HG02623 (cell line): ENCODE measurements around the gene RNF157.
"Not testable (repeated sequence)": the region's sequence is repeated elsewhere in the genome, so short reads cannot be mapped to it uniquely, and the experiment has no call there.

ENCODE experiments used
- ATAC-seq: cut with Tn5 transposase; IDR thresholded peaks from one replicate; pipeline ENCODE4 v1.9.1; 2021; ENCODE audit warnings: moderate library complexity; ENCODE audit not compliant: unreplicated experiment

RNF157 gene

DNA sequence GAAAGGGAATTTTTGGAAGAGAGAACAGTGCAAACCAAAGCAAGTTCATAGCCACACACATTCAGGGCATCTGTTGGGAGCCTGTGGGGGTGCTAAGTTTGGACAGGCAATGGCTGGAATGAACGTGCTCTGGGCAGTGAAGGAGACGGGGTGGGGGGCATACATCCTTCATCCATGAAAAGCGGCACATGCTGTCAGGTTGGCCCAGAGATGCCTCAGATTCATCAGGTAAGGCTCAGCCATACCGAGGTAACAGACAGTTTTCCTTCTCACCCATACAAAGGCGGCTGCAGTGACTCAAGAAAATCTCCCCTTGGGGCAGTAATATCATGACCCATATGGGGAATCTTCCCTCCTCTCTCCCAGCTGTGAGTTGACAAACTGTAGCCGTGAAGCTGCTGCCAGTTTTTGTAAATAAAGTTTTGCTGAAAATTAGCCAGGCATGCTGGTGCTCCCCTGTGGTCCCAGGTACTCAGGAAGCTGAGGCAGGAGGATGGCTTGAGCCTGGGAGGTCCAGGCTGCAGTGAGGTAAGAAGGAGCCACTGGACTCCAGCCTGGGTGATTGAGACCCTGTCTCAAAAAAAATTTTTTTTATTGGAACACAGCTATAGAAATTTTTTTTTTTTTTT, 15.6 kb upstream of the RNF157 start:
- ATAC-seq = no peak

DNA sequence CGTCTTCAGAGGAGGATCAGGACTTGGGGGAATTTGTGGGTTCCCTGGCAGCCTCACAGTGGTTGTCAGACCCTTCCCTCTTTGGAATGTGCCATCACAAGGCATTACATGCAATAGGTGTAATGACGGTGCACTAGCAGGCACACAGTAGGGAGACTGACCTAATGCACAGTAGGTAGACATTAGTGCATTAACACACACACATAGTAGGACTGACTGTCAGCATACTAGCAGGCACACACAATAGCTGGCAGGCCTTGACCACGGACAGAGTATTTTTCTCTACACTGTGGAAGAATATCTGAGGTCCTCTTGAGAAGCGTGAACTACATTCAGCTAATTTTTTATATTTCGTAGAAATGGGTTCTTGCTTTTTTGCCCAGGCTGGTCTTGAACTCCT, 14.0 kb upstream of the RNF157 start:
- ATAC-seq = no peak

DNA sequence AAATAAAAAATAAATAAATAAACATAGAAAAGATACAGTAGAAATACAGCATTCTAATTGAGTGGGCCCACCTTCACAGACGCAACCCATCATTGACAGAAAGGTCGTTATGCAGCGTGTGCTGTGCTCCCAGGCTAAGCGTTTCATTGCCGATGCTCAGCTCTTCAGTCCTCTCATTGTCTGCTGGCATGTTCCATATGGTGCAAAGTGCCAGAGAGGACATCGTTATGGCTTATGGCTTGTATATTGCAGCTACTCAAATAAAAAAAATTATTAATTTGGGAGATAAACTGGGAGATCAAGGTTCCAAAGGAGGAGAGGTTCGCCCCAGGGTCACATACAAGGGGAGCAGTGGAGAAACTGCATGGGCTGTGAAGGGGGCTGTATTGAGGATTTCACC, 13.5 kb upstream of the RNF157 start:
- ATAC-seq = no peak

DNA sequence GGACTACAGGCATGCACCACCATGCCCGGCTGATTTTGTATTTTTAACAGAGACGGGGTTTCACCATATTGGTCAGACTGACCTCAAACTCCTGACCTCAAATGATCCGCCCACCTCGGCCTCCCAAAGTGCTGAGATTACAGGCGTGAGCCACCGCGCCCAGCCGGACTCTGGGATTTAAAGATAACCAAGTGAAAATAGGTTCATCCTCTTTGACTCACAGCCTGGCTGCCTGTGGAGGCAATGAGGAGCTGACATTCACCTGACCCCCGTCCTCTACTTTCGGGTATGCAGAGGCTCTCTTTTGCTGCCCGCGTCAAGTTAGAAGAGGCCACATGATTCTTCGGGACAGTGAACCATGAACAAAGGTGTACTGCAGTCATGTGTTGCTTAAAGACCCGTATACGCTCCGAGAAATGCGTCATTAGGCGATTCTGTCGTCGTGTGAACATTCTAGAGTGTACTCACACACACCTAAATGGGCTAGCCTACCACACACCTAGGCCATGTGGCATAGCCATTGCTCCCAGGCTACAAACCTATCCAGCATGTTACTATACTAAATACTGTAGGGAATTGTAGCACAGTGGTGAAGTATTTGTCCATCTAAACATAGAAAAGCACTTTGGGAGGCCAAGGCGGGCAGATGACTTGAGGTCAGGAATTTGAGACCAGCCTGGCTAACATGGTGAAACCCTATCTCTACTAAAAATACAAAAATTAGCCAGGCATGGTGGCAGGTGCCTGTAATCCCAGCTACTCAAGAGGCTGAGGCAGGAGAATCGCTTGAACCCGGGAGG, 12.9 kb upstream of the RNF157 start:
- ATAC-seq = not testable (repeated sequence)

DNA sequence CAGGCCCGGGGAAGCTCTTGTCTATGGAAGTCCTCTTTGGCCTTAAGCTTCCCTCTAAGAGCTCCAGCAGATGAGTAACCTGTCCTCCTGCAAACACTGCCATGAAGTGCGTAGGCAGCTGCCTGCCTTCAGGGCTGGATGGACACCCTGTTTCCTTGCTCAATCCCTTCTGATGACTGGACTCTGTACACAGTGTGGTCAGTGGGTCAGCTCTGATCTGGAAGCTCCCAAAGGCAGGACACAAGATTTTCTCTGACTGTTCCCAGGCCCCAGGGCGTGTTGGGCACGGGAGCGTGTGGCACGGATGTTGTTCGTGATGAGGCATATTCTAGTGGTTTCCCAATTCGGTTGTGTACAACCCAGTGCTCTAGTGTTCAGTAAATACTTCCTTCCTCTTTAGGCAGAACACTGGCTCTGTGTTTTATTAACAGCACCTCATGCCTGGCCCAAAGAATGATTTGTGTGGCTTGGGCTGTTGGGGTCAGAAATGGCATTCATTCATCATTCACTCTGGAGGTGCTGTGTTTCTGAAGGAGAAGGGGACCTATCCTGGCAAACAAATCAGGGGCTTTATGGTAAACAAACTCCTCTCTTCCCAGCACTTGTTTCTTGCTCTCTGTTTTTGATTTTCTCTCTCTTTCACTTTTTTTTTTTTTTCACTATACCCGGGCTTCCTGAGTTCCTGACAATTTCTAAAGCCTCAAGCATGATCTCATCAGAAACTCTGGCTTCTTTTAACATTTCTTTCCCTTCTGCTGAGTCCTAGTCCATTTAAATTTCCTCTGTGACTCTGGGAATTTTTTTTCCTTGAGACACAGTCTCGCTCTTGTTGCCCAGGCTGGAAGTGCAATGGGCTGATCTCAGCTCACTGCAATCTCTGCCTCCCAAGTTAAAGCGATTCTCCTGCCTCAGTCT, 12.0 kb upstream of the RNF157 start:
- no peak for ATAC-seq

DNA sequence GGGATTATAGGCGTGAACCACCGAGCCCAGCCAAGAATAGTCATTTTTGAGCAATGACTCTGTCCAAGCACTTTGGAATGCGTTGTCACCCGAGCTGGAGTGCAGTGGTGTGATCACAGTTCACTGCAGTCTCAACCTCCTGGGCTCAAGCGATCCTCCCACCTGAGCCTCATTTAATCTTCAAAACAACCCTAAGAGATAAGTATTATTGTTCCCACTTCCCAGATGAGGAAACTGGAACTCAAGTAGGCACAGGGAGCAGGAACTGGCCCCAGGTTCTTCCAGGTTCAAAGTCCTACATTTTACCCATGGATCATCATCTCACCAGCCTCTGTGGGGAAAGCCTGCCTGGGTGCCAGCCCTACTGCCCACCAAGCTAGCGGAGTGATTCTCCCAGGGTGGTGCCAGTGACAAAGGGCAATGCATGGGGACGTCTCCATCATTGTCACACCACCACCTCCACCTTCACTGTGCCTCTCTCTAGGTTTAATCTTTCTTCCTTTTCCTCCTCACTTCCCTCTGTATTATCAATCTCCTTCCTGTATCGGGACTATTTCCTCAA, 11.3 kb upstream of the RNF157 start:
- no peak for ATAC-seq

DNA sequence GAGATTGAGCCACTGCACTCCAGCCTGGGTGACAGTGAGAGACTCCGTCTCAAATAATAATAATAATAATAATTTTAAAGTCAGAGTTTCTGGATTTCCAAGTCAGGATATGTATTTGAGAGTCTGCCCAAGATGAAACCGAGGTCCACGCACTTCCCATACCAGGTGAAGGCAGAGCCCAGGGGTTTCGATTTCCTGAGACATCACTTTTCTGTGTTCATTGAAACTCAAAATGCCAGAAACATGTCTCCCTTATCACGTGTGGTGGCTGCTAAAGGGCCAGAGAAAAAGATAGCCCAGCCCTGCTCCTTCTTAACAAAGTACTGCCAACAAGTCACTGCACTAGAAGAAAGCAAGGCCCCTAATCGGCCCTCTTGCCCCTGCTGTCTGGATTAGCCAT, 9.8 kb upstream of the RNF157 start:
- ATAC-seq = no peak

DNA sequence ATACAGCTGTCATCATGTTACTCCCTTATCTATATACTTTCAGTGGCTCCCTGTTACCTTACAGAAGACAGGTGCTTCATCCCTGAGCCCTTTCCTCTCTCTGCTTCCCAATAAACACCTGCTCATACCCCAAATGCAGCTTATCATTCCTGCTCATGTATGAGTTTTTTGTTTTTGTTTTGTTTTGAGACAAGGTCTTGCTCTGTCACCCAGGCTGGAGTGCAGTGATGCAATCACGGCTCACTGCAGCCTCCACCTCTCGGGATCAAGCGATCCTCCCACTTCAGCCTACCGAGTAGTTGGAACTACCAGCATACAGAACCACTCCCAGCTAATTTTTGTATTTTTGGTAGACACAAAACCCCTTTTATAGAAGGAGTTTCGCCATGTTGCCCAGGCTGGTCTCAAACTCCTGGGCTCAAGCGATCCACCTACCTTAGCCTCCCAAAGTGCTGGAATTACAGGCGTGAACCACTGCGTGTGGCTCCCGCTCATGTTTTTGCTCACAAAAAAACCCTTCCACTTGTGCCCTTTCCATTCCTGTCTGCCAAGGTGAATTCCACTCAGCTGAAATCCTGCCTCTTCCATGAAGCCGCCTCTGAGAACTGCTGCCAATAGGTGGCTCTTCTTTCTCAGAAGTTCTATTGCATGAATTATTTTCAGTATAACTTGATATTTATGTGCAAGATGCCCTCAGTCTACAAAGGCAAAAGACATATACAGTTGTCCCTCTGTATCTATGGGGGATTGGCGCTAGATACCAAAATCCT, 7.9 kb upstream of the RNF157 start:
- ATAC-seq = no peak

DNA sequence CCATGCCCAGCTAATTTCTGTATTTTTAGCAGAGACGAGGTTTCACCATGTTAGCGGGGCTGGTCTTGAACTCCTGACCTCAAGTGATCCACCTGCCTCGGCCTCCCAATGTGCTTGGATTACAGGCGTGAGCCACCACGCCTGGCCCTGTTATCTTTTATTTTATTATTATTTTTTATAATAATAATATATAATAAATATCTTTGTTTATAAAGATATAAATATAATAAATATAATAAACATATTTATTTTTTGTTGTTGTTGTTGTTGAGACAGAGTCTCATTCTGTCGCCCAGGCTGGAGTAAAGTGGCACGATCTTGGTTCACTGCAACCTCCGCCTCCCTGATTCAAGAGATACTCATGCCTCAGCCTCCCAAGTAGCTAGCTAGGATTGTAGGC, 7.0 kb upstream of the RNF157 start:
- no peak for ATAC-seq

DNA sequence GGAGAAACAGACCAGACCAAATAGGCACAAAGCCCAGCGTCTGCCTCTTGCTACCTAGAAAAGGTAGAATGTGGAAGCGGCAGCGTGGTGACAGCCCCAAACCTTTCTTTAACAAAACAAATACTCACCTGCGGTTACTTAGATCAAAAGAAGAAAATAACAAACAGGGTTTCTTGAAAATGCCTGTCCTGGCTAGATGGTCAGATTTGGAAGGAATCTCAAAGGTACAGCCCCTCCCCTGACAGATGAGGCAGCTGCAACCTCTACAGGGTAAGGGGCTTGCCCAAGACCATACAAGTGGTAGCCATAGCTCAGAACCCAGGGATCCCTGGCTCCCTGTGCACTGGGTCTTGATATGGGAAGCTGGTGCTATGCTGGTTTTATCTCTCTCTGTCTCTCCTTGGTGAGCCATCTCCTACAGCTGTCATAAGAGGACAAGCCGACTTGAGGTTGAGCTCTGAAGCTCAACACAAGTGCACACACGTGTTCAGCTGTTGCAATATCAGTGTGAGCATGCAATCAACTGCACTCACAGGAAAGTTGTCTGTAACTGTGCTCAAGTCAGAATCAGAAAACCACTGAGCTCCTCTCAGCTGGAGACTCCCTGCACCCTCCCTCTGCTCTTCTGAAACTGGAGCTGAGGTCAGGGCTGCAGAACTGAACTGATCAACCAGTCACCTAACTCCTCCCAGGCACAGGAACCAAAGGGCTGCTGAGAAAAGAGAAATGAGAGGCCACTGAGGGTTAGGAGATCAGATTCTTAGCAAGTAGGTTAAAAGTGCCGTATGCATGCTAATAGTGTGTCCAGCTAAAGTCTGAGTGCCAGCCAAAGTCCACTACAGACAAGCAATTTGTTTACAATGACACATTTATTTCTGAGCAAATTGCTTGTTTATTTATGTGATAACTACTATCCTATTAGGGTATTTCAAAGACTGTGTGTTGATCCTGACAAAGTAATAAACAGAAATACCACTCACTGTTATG, 6.1 kb upstream of the RNF157 start:
- ATAC-seq = peak; percentile 90

DNA sequence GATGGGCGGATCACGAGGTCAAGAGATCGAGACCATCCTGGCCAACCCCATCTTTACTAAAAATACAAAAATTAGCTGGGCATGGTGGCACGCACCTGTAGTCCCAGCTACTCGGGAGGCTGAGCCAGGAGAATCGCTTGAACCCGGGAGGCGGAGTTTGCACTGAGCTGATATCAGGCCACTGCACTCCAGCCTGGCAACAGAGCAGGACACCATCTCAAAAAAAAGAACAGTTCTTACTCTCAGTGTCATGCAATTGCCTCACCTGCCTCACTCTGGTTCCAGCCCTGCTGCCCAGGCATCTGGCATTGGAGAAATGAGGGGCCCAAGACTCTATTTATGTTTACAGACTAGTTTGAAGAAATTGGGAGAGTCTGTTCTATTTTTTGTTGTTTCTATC, 4.4 kb upstream of the RNF157 start:
- ATAC-seq = not testable (repeated sequence)

DNA sequence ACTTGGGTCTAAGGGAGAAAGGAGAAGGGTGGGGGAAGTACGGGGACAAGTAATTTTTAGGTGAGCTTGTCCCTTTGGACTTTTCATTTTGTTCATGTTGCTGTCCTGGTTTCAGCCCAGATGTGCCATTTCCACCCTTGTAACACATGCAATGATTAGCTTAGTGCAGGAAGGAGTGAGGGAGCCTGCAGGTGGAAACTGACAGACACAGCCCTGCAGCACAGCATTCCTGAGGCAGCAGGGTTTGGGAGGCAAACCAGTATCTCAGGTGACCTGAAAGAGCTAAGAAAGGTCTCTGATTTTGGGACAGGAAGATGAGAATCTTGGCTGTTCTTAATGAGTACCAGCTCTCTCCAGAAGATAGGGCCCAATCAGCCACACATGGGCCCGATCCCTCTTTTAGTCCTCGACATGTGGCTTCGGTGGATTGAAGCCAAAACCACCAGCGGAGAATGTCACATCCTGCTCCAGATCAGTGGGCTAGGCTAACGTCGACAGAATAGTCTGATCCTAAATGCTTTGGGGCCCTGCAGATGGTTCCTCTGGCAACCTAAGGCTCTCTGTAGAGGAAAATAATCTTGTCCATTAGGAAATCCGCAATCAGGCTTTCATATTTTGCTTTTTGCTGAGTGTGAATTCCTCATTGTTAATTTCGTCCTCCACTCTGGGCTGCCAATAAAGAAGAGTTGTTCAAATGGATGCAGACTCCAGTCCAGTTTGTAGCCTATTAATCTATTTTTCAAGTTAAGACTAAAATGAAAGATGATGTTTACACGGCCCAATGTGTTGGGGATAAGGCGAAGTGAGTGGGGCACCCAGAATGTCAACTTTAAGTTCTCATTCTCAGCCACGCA, 3.8 kb upstream of the RNF157 start:
- ATAC-seq = no peak

DNA sequence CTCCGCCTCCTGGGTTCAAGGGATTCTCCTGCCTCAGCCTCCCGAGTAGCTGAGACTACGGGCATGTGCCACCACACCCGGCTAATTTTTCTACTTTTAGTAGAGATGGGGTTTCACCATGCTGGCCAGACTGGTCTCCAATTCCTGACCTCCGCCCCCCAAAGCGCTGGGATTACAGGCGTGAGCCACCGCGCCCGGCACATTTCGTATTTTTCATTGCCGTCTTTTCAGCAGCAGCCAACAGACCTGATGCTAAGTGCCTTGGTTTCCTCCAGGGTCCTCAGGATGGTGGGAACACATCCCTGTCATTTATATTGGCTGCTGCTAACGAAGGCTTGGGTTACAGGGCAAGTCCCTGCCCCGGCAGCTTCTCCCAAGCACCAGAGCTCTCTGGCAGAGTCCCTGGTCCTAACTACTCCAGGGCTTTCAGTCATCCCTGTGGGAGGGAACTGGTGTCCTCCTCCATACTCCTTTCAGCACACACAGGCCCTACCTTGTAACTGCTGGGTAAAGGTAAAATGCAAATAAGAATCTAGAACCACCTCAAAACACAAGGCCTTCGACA, 1.5 kb upstream of the RNF157 start:
- no peak for ATAC-seq

DNA sequence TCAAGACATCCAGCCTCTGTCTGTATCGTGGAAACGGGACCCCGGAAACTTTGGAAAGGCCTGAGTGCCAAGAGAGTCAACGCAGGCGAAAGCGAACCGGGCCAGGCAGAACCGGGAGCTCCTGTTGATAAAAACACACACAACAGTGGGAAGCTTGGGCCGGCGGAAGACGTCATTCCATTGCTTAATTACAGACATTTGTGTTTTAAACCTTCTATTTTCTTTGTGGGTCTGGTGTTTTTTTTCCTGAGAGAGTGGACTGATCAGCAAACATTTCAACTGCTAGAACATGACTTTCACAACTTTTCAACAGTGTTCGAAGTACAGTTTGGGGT, 878 bp upstream of the RNF157 start:
- no peak for ATAC-seq

DNA sequence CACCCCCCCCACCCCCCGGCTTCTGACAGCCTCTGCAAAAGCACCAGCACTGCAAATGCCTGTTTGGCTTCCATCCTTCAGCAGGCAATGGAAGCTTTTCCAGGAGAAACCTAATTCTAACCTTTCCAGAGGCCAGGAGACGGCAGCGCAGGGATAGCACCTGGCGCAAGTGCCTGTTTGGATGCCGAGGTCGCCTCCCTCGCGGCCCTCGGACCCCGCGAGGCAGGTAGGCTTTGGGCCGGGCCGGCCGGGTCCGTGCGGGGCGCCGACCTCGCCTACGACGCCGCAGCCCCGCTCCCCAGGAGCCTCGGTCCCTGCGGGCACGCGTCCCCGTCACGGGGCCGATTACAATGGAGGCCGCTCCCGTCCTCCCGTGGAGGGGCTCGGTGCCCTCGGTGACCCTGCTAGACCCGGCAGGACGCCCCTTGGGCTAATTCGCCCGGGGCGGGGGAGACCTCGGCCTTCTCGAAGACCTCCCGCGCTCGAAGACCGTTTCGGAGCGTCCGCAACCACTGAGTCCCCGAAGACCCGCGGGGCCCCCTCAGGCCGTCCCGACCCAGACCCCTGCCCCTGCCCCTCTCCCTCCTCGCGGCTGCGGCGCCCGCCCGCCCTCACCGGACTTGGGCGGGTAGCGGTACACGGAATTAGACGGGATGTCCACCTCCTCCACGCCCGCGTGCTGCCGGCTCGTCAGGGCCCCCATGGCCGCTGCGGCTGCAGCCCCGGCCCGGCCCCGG, 587 bp downstream of the RNF157 start:
- ATAC-seq = no peak

DNA sequence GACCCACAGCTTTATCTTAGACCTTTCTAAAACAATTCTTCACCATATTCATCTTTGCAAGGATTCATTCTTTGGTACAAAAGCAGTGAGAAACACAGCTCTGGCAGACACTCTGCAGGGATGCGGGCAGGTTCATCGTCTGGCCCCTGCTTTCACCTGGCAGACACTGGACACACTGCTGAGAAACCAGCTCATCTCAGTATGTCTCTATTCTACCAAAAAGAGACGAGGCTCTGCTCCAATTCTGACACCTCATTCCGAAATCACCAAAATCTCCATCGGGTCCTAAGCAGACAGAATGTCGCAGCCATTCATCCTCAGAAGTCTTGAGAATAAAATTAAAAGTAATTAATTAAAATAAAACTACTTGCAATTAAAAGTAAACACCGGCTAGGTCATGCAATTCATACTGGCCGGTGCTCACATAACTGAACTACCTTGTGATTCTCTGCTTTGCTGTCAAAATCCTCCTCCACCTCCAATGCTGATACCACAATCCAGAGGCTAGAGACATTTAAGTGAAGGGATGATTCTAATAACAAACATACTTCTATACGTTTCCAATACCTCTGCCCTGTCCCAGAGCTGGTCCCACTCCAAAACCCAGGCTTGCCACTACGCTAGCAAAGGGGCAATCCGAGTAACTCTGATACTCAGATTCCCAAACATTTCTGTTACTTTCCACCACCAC, 1.3 kb downstream of the RNF157 start:
- no peak for ATAC-seq

DNA sequence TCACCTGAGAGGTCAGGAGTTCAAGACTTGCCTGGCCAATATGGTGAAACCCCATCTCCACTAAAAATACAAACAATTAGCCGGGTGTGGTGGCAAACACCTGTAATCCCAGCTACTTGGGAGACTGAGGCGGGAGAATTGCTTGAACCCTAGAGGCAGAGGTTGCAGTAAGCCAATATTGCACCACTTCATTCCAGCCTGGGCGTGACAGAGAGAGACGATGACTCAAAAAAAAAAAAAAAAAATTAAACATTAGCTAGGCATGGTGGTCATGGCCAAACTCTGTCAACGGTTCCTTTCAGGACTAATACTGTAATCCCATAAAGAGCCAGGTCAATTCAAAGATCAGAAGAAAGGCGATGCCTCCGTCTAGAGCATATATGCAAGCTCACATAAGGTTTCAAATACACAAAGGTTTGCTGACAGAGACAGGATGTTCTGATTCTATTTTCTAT, 2.4 kb downstream of the RNF157 start:
- ATAC-seq = no peak
